ENCODE results near the gene OTUD4. TPM values are rescaled to one million over a fixed set of nuclear protein-coding genes. Genes with fewer than 3 reads are reported as not detected.

Gene OTUD4
- total RNA-seq, 2 experiments from 2014 or later = 52.6 to 57.1 TPM

DNA sequence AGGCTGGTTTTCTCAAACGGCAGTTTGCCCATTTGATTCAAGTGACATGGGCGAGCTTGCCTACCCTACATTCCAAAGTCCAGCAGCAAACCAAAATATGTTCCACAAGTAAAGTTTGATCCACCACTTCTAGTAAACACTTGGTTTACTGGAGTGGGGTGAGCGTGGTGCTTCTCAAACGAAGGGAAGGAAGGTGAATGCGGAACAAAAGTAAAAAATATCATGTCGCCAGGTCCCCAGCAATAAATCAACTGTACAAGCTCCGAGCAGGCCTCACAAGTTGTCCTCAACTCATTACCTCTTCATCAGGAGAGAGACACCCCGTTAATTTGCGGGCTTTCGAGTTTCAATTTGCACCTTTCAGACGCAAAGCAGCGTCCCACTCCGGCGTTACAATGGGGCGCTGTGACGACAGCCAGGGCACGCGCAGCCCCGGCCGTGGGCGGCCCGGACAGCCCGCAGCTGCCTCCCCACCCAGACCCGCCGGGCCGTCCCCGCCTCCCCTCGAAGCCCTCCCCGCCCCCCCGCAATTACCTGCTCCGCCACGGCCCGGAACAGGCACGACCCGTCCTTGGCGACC, 1.0 kb downstream of the OTUD4 start:
- Mint-ChIP-seq H3K36me3 (ENCODE audit: low read depth) (peaks cover 31% of the 10 kb centered on the region), H3K4me1 (peaks cover 39% of the 10 kb centered on the region), H3K27ac (peak overlapping the region; percentile 97), H3K4me3 (peak overlapping the region; percentile 91), H3K9me3 (ENCODE audit: low read depth) (no peaks in the 10 kb centered on the region), H3K27me3 (no peaks in the 10 kb centered on the region)
- ChIA-PET CTCF (interaction anchor here (1.0 to 1.2 kb wide), 2 partner anchors 18 to 20 kb away, joined by 3 to 4 read pairs; no protein-coding TSS in a partner anchor), POLR2A (interaction anchor here (1.3 kb wide), 1 partner anchor 81 kb away, joined by 3 read pairs; the partner anchor contains the start of genes ABCE1 and ANAPC10)
- intact Hi-C loops (cut with DNase I, micrococcal nuclease) = loop anchor here (1.0 to 10.0 kb wide), 7 partner anchors 49 to 1995 kb away; partner anchors contain the start of genes LSM6 (in 2 of the 2) and USP38 (in 1 of the 2)
- peak; percentile 18 for ATAC-seq
- DNase-seq = peak; percentile 88

DNA sequence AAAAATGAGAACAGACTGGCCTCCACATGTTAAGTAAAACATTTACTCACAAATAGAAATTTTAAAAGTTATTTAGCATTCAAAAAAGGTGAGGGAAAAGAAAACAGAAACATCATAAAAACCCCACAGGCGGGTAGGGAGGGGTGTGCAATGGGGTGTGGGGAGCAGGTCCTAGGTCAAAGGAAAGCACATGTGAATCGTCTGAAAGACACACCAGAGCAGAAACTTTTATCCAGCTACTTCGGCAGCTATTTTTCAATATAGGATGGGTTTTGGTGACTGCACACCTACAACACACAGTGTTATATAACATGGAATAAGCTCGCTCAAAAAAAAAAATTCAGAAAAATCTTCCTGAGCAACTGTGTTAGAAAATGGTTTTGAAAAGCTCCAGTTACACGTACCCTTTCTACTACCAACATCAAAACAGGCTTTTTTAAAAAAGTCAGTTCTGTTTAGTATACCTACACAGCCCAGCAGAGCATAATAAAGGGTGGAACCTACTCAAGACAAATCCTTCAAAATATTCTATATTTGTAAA, 1.6 kb downstream of the OTUD4 start:
- peak; percentile 35 for DNase-seq
- CTCF ChIA-PET = interaction anchor here (0.7 to 1.3 kb wide), 5 partner anchors 9 to 441 kb away, joined by 3 to 10 read pairs (median 3); partner anchors contain the start of gene MMAA
- ATAC-seq = no peak
- POLR2A ChIA-PET = interaction anchor here (1.3 kb wide), 1 partner anchor 81 kb away, joined by 3 read pairs; the partner anchor contains the start of genes ABCE1 and ANAPC10
- H3K9me3 Mint-ChIP-seq (ENCODE audit: low read depth) = no peaks in the 10 kb centered on the region
- peaks cover 42% of the 10 kb centered on the region for H3K4me1 Mint-ChIP-seq
- peaks cover 34% of the 10 kb centered on the region for H3K36me3 Mint-ChIP-seq (ENCODE audit: low read depth)
- H3K27me3 Mint-ChIP-seq = no peaks in the 10 kb centered on the region
- H3K27ac Mint-ChIP-seq = peak overlapping the region; percentile 97
- intact Hi-C loops (cut with DNase I, micrococcal nuclease) = loop anchor here (1.0 to 10.0 kb wide), 7 partner anchors 48 to 1994 kb away; partner anchors contain the start of genes LSM6 (in 2 of the 2) and USP38 (in 1 of the 2)
- H3K4me3 Mint-ChIP-seq = peak overlapping the region; percentile 91

DNA sequence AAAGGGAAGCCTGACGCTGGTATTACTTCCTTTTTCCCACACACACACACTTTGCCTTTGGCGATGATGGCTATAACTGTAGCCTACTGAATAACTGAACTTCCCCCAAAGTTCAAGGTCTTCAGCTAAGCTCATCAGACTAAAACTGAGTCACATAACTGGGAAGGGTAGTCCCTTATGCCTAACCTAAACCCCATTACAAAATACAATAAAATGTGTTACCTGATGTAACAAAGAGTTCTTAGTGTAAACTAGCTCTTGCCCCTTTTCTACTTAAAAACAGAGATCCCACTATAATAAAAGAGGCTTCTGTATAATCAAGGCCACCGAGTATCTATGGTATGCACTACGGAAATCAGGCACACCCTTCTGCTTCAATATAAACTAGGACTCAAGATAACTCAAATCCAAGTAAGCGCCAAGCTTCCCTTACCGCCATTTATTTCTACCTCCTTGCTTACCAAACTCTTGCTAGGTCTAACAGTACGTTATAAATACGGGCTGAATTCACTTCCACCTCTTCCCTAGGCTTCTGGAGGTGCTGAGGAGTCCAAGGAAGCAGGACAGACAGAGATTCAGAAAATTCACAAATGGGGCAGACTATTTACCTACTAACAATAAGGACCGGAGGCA, 2.4 kb downstream of the OTUD4 start:
- H3K9me3 Mint-ChIP-seq (ENCODE audit: low read depth) = no peaks in the 10 kb centered on the region
- DNase-seq = peak; percentile 15
- intact Hi-C loops (cut with DNase I, micrococcal nuclease) = loop anchor here (2.0 to 10.0 kb wide), 6 partner anchors 47 to 1993 kb away; partner anchors contain the start of genes LSM6 (in 1 of the 2) and USP38 (in 1 of the 2)
- no peaks in the 10 kb centered on the region for H3K27me3 Mint-ChIP-seq
- POLR2A ChIA-PET = interaction anchor here (0.6 to 1.3 kb wide), 4 partner anchors 13 to 80 kb away, joined by 3 to 4 read pairs (median 3); partner anchors contain the start of genes ABCE1 and ANAPC10
- CTCF ChIA-PET = interaction anchor here (0.6 to 1.3 kb wide), 7 partner anchors 8 to 441 kb away, joined by 3 to 10 read pairs (median 3); partner anchors contain the start of gene MMAA
- peaks cover 44% of the 10 kb centered on the region for H3K4me1 Mint-ChIP-seq
- peaks cover 39% of the 10 kb centered on the region for H3K36me3 Mint-ChIP-seq (ENCODE audit: low read depth)
- H3K4me3 Mint-ChIP-seq = peak overlapping the region; percentile 91
- no peak for ATAC-seq
- H3K27ac Mint-ChIP-seq = peak overlapping the region; percentile 97

DNA sequence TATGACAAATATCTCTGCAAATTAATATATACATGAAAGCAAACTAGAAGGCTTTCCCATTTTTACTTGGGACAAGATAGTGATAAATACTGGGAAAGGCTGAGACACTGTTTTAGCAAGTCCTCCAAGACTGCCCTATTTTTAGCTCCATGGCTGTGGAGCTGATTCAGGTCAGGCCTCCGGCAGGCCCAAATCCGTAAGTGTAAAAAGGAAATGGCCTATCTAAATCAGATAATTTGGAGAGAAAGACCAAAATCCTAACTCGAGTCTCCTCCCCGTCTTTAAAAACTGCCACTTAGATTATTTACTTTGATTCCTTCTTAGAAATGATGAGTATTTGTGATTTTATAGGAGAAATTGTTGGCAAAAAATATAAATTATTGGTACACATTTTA, 2.9 kb downstream of the OTUD4 start:
- DNase-seq (no peak), ATAC-seq (no peak)
- Mint-ChIP-seq H3K27ac (peak overlapping the region; percentile 97), H3K36me3 (ENCODE audit: low read depth) (peaks cover 43% of the 10 kb centered on the region), H3K9me3 (ENCODE audit: low read depth) (no peaks in the 10 kb centered on the region), H3K4me1 (peaks cover 47% of the 10 kb centered on the region), H3K27me3 (no peaks in the 10 kb centered on the region), H3K4me3 (peak overlapping the region; percentile 91)
- POLR2A ChIA-PET = interaction anchor here (0.7 to 1.2 kb wide), 4 partner anchors 9 to 79 kb away, joined by 3 to 5 read pairs (median 4); partner anchors contain the start of genes ABCE1 and ANAPC10
- intact Hi-C loops (cut with DNase I, micrococcal nuclease) = loop anchor here (5.0 to 10.0 kb wide), 4 partner anchors 630 to 1993 kb away; partner anchors contain the start of genes LSM6 (in 1 of the 2) and USP38 (in 1 of the 2)
- CTCF ChIA-PET = interaction anchor here (0.6 to 1.3 kb wide), 5 partner anchors 8 to 432 kb away, joined by 3 to 10 read pairs (median 4); no protein-coding TSS in a partner anchor

DNA sequence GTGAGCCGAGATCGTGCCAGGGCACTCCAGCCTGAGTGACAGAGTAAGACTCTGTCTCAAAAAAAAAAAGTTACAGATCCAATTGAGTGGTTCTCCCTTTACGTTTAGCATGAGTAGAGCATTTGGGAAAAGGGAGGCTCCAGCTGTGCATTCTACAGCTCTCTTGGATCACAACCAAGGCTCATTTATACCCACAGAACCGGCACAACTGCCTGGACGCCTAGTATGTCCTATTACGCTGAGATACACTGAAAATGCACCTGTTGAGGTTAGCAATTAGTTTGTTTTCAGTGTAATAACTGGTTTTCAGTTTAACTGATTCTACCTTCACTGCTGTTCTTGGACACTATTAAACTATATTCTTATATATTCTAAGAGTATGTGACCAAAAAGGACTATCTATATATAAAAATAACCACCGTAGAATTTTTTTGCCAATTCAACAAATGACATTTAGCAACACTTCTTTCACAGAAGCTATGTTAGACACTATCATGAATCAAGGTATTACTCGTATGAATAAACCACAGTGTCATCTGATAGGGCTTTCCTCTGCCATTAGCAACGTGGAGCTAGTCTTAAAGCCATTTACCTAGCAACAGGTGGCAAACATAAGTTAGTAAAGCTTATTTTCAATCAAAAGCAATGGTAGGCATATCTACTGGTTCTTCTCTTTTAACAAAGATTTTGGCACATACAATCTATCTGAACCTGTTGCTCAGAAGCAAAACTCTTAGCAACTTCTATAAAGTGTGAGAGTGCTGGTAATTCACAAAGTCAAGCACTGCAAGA, 3.6 kb downstream of the OTUD4 start:
- no peaks in the 10 kb centered on the region for H3K9me3 Mint-ChIP-seq (ENCODE audit: low read depth)
- ATAC-seq (no peak), DNase-seq (no peak)
- no peaks in the 10 kb centered on the region for H3K27me3 Mint-ChIP-seq
- H3K36me3 Mint-ChIP-seq (ENCODE audit: low read depth) = peaks cover 45% of the 10 kb centered on the region
- ChIA-PET POLR2A (interaction anchor here (0.7 to 1.2 kb wide), 3 partner anchors 10 to 79 kb away, joined by 4 to 5 read pairs (median 4); partner anchors contain the start of genes ABCE1 and ANAPC10), CTCF (interaction anchor here (0.7 to 1.3 kb wide), 3 partner anchors 8 to 433 kb away, joined by 3 to 7 read pairs (median 4); no protein-coding TSS in a partner anchor)
- peak overlapping the region; percentile 97 for H3K27ac Mint-ChIP-seq
- intact Hi-C loops (cut with DNase I, micrococcal nuclease) = loop anchor here (5.0 to 10.0 kb wide), 4 partner anchors 630 to 1992 kb away; partner anchors contain the start of genes LSM6 (in 1 of the 2) and USP38 (in 1 of the 2)
- peaks cover 45% of the 10 kb centered on the region for H3K4me1 Mint-ChIP-seq
- H3K4me3 Mint-ChIP-seq = peak overlapping the region; percentile 91

DNA sequence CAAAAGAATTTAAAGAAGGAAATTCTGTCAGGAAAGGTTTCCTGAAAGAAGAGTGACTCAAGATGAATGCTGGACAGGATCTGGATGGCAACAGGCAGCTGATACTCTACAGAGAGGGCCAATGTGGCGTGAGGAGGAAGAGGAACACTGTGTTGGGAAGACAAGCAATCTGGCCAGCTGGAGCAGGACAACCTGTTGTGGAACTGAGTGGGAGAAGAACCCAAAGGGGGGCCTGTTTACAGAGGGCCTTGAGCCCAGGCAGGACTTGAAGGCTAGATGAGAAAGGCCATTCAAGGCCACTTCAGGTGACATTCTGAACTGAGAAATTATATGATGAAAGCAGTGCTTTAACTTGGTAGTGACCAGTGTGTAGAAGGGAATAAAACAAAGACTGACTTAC, 8.5 kb downstream of the OTUD4 start:
- peaks cover 52% of the 10 kb centered on the region for H3K36me3 Mint-ChIP-seq (ENCODE audit: low read depth)
- ATAC-seq = no peak

DNA sequence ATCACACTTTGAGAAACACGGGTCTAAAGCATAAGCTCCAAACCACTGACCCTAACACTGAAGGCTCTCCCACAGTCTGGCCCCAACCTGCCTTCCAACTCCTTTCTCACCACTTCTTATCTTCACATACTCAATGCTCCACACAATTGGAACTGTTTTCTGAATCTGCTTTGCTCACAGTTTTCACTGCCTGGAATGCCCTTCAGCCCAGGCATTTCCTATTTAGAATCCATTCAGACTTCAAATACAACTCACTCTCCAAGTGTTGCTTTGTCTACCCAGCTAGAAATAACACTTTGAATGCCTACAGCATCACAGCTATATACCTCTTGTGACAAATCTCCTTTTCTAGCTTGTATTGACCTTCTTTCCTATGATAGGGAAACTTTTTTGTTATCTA, 10.2 kb downstream of the OTUD4 start:
- ATAC-seq (no peak), DNase-seq (no peak)
- Mint-ChIP-seq H3K4me3 (no peak overlapping the region), H3K27ac (peak overlapping the region; percentile 44), H3K4me1 (peaks cover 39% of the 10 kb centered on the region), H3K9me3 (ENCODE audit: low read depth) (no peaks in the 10 kb centered on the region), H3K27me3 (no peaks in the 10 kb centered on the region), H3K36me3 (ENCODE audit: low read depth) (peaks cover 57% of the 10 kb centered on the region)
- POLR2A ChIA-PET = no interaction called here
- intact Hi-C loops (cut with DNase I, micrococcal nuclease) = loop anchor here (10.0 kb wide), 2 partner anchors 1005 to 1985 kb away; partner anchors contain the start of genes LSM6 (in 1 of the 2) and USP38 (in 1 of the 2)
- CTCF ChIA-PET = interaction anchor here (0.6 to 1.4 kb wide), 5 partner anchors 8 to 447 kb away, joined by 3 to 10 read pairs (median 4); no protein-coding TSS in a partner anchor

More for the DNA sequence above, 8.5 kb downstream of the OTUD4 start:
- no peaks in the 10 kb centered on the region for H3K27me3 Mint-ChIP-seq
- no peak overlapping the region for H3K4me3 Mint-ChIP-seq
- H3K4me1 Mint-ChIP-seq = peaks cover 47% of the 10 kb centered on the region
- no peak for DNase-seq
- no peaks in the 10 kb centered on the region for H3K9me3 Mint-ChIP-seq (ENCODE audit: low read depth)
- intact Hi-C loops (cut with DNase I, micrococcal nuclease) = loop anchor here (10.0 kb wide), 2 partner anchors 1003 to 1987 kb away; partner anchors contain the start of genes LSM6 (in 1 of the 2) and USP38 (in 1 of the 2)
- H3K27ac Mint-ChIP-seq = no peak overlapping the region
- ChIA-PET POLR2A (no interaction called here), CTCF (no interaction called here)

DNA sequence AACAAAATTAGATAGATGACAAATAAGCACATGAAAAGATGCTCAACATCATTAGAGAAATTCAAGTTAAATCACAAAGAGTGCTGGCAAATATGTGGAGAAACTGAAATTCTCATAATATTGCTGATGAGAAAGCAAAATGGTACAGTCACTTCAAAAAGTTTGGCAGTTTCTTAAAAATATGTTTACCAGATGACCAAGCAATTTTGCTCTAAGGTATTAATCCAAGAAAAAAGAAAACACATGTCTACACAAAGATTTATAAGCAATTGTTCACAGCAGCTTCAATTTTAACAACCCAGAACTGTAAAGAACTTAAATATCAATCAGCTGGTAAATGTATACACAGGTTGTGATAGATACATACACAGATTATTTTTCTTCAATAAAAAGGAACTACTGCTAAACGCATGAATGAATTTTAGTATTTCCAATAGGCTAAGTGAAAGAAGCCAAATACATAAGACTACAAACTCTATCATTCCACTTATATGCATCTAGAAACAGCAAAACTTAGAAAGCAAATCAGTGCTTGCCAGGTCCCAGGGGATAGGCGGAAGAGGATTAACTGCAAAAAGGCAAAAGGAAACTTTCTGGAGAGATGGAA, 11.7 kb downstream of the OTUD4 start:
- CTCF ChIA-PET = interaction anchor here (1.4 kb wide), 1 partner anchor 9 kb away, joined by 10 read pairs; no protein-coding TSS in a partner anchor
- H3K27me3 Mint-ChIP-seq = no peaks in the 10 kb centered on the region
- POLR2A ChIA-PET = no interaction called here
- peak overlapping the region; percentile 24 for H3K27ac Mint-ChIP-seq
- intact Hi-C loops (cut with DNase I, micrococcal nuclease) = loop anchor here in 1 of 2 experiments (2.0 kb wide), 1 partner anchor 26 kb away; no protein-coding TSS in a partner anchor
- no peak for ATAC-seq
- no peak overlapping the region for H3K4me3 Mint-ChIP-seq
- H3K4me1 Mint-ChIP-seq = peaks cover 28% of the 10 kb centered on the region
- no peak for DNase-seq
- no peaks in the 10 kb centered on the region for H3K9me3 Mint-ChIP-seq (ENCODE audit: low read depth)
- peaks cover 45% of the 10 kb centered on the region for H3K36me3 Mint-ChIP-seq (ENCODE audit: low read depth)

DNA sequence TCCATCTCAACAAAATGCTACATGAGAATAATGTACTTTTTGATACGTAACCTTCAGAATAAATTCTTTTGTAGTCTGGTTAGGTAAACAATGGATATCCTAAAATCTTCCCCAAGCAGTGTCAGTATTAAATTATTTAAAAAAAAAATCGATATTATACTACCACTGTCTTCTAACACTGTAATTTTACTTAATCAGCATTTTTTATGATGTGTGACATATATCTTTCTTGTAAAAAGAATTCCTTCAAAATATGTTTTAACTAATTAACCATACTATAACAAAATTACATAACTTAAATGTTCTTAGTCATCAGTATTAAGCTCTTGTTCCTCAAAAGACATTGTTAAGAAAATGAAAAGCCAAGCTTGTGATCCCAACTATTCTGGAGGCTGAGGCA, 12.5 kb downstream of the OTUD4 start:
- Mint-ChIP-seq H3K9me3 (ENCODE audit: low read depth) (no peaks in the 10 kb centered on the region), H3K4me1 (peaks cover 24% of the 10 kb centered on the region), H3K4me3 (no peak overlapping the region), H3K27ac (no peak overlapping the region), H3K27me3 (no peaks in the 10 kb centered on the region), H3K36me3 (ENCODE audit: low read depth) (peaks cover 43% of the 10 kb centered on the region)
- intact Hi-C loops (cut with DNase I, micrococcal nuclease) = loop anchor here in 1 of 2 experiments (2.0 kb wide), 1 partner anchor 25 kb away; no protein-coding TSS in a partner anchor
- CTCF ChIA-PET = interaction anchor here (0.6 kb wide), 1 partner anchor 15 kb away, joined by 3 read pairs; no protein-coding TSS in a partner anchor
- POLR2A ChIA-PET = no interaction called here
- ATAC-seq = no peak
- DNase-seq = no peak
